ENCODE measurements around the gene LMX1A. TPM values are rescaled to one million over a fixed set of nuclear protein-coding genes. Genes with fewer than 3 reads are reported as not detected.

LMX1A gene
- total RNA-seq, 1 donor from 2014 or later = not detected

DNA sequence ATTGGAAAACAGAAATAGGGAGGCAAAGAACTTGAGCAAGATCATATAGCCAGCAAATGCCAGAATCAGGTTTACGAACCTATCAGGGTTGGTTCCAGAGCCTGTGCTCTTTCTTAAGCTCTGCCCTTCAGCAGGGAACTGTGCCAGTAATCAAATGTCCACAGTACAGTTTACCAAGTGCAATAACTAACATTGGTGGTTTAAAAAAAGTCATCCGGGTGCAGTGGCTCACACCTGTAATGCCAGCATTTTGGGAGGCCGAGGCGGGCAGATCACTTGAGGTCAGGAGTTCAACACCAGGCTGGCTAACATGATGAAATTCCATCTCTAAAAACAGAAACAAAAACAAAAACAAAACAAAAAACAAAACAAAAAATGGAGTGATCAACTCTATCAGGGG is 182.7 kb downstream of the LMX1A start:
- Mint-ChIP-seq H3K27ac (ENCODE audit: unreplicated experiment) (no peak overlapping the region), H3K4me3 (no peak overlapping the region), H3K27me3 (ENCODE audit: low read depth) (peaks cover 16% of the 10 kb centered on the region), H3K4me1 (no peaks in the 10 kb centered on the region), H3K36me3 (ENCODE audit: low read depth) (no peaks in the 10 kb centered on the region), H3K9me3 (no peaks in the 10 kb centered on the region)
- TF ChIP-seq, protein P1, sequence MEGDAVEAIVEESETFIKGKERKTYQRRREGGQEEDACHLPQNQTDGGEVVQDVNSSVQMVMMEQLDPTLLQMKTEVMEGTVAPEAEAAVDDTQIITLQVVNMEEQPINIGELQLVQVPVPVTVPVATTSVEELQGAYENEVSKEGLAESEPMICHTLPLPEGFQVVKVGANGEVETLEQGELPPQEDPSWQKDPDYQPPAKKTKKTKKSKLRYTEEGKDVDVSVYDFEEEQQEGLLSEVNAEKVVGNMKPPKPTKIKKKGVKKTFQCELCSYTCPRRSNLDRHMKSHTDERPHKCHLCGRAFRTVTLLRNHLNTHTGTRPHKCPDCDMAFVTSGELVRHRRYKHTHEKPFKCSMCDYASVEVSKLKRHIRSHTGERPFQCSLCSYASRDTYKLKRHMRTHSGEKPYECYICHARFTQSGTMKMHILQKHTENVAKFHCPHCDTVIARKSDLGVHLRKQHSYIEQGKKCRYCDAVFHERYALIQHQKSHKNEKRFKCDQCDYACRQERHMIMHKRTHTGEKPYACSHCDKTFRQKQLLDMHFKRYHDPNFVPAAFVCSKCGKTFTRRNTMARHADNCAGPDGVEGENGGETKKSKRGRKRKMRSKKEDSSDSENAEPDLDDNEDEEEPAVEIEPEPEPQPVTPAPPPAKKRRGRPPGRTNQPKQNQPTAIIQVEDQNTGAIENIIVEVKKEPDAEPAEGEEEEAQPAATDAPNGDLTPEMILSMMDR (conservative IDR thresholded peaks at IDR 0.05) = no peak
- DNase-seq (ENCODE audit: low read depth, low spot score) = no peak

DNA sequence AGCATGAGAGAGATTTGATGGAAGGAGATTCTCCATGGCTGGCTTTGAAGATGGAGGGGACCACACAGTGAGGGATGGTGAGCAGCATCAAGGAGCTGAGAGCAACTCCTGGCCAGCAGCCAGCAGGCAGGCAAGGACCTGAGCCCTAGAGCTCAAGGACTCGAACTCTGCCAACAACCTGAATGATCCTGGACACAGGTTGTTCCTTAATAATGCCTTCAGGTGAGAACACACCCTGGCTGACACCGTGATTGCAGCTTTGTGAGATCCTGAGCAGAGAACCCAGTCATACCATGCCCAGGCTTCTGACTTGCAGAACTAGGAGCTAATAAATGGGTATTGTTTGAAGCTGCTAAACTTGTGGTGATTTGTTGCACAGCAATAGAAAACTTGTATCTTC is 183.1 kb downstream of the LMX1A start:
- H3K4me3 Mint-ChIP-seq = no peak overlapping the region
- no peaks in the 10 kb centered on the region for H3K4me1 Mint-ChIP-seq
- peaks cover 13% of the 10 kb centered on the region for H3K27me3 Mint-ChIP-seq (ENCODE audit: low read depth)
- no peak overlapping the region for H3K27ac Mint-ChIP-seq (ENCODE audit: unreplicated experiment)
- H3K9me3 Mint-ChIP-seq = no peaks in the 10 kb centered on the region
- H3K36me3 Mint-ChIP-seq (ENCODE audit: low read depth) = no peaks in the 10 kb centered on the region
- TF ChIP-seq, protein P1 (conservative IDR thresholded peaks at IDR 0.05) = no peak
- DNase-seq (ENCODE audit: low read depth, low spot score) = no peak

DNA sequence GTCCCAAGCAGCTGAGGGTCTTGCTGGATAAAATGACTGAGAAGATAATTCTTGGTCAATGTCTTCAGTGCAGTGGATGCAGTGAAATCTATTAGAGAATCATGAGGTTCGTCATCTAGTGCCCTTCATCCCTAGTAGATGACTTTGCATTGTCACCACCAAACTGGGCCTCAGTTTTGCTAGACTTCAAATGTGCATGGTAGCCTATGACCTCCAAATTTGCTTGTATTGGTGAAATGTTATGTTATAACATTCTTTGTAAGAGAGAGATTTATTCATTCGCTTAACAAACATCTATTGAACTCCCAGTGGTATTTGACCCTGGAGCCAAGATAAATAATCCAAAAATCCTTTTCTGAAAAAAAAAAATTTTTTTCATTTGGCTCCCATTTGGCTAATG is 183.8 kb downstream of the LMX1A start:
- H3K9me3 Mint-ChIP-seq = no peaks in the 10 kb centered on the region
- H3K4me1 Mint-ChIP-seq = no peaks in the 10 kb centered on the region
- TF ChIP-seq, protein P1 (conservative IDR thresholded peaks at IDR 0.05) = no peak
- no peak overlapping the region for H3K27ac Mint-ChIP-seq (ENCODE audit: unreplicated experiment)
- H3K36me3 Mint-ChIP-seq (ENCODE audit: low read depth) = no peaks in the 10 kb centered on the region
- peaks cover 11% of the 10 kb centered on the region for H3K27me3 Mint-ChIP-seq (ENCODE audit: low read depth)
- H3K4me3 Mint-ChIP-seq = no peak overlapping the region
- DNase-seq (ENCODE audit: low read depth, low spot score) = no peak

DNA sequence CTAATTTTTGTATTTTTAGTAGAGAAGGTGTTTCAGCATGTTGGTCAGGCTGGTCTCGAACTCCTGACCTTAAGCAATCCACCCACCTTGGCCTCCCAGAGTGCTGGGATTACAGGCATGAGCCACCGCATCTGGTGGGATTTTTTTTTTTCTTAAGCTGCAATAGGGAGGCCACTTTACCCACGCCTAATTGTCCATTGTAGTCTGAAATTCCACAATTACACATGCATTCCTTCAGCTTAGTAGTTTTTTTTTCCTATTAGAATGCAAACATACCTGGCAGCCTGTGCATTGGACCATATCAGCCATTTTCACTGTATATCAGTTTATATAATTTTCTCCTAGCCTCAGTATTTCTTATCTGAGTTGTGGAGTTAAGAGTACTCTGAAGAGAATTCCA is 186.8 kb downstream of the LMX1A start:
- H3K4me3 Mint-ChIP-seq = no peak overlapping the region
- no peaks in the 10 kb centered on the region for H3K9me3 Mint-ChIP-seq
- peaks cover 15% of the 10 kb centered on the region for H3K27me3 Mint-ChIP-seq (ENCODE audit: low read depth)
- DNase-seq (ENCODE audit: low read depth, low spot score) = no peak
- TF ChIP-seq, protein P1 (conservative IDR thresholded peaks at IDR 0.05) = no peak
- H3K27ac Mint-ChIP-seq (ENCODE audit: unreplicated experiment) = no peak overlapping the region
- H3K4me1 Mint-ChIP-seq = no peaks in the 10 kb centered on the region
- no peaks in the 10 kb centered on the region for H3K36me3 Mint-ChIP-seq (ENCODE audit: low read depth)

DNA sequence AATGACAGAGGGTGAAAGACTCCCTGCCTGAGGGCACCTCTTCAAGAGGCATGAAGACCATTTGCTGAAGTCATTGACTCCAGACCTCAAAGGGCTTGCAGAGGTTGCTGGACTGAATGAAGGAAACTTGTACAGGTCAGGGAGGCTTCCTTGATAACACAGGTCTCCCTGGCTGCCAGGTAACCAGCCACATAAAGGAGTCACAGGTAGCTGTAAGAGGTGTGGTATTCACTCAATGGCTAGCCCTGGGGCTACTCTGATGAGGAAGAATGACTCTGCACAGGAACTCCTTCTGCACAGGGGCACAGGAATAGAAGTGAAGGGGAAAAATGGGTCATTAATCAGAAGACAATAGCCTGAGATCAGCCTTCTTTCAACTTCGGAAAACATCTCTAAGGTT is 187.5 kb downstream of the LMX1A start:
- peaks cover 15% of the 10 kb centered on the region for H3K27me3 Mint-ChIP-seq (ENCODE audit: low read depth)
- no peaks in the 10 kb centered on the region for H3K4me1 Mint-ChIP-seq
- no peaks in the 10 kb centered on the region for H3K9me3 Mint-ChIP-seq
- no peak for DNase-seq (ENCODE audit: low read depth, low spot score)
- H3K4me3 Mint-ChIP-seq = no peak overlapping the region
- no peak overlapping the region for H3K27ac Mint-ChIP-seq (ENCODE audit: unreplicated experiment)
- H3K36me3 Mint-ChIP-seq (ENCODE audit: low read depth) = no peaks in the 10 kb centered on the region
- TF ChIP-seq, protein P1 (conservative IDR thresholded peaks at IDR 0.05) = no peak

DNA sequence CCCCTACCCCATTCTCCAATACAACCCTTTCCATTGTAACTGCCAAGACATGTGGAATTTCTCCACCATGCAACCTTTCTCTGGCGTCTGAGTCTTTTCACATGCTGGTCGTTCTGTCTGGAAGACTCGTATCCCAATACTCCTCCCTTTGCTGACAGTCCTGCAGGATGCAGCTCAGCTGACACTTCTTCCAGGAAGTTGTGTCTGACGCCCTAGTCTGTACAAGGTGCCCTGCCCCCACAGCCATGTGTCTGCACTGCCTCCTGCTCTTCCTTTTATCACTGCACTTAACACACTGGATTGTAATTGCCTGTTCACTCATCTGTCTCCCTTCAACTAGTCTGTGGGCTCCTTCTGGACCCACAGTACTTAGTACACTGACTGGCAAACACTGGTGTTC is 188.0 kb downstream of the LMX1A start:
- peaks cover 15% of the 10 kb centered on the region for H3K27me3 Mint-ChIP-seq (ENCODE audit: low read depth)
- H3K36me3 Mint-ChIP-seq (ENCODE audit: low read depth) = no peaks in the 10 kb centered on the region

More for the DNA sequence above, 188.0 kb downstream of the LMX1A start:
- no peak for DNase-seq (ENCODE audit: low read depth, low spot score)
- H3K4me1 Mint-ChIP-seq = no peaks in the 10 kb centered on the region
- H3K27ac Mint-ChIP-seq (ENCODE audit: unreplicated experiment) = no peak overlapping the region
- no peaks in the 10 kb centered on the region for H3K9me3 Mint-ChIP-seq
- TF ChIP-seq, protein P1 (conservative IDR thresholded peaks at IDR 0.05) = no peak
- H3K4me3 Mint-ChIP-seq = no peak overlapping the region
